GM18870 (cell line): ENCODE results near the gene CACNA1I.

Experiments
- ATAC-seq: cut with Tn5 transposase; IDR thresholded peaks from one replicate; pipeline ENCODE4 v1.9.1; 2021; ENCODE audit warnings: moderate library complexity; ENCODE audit not compliant: unreplicated experiment

The CACNA1I gene

DNA sequence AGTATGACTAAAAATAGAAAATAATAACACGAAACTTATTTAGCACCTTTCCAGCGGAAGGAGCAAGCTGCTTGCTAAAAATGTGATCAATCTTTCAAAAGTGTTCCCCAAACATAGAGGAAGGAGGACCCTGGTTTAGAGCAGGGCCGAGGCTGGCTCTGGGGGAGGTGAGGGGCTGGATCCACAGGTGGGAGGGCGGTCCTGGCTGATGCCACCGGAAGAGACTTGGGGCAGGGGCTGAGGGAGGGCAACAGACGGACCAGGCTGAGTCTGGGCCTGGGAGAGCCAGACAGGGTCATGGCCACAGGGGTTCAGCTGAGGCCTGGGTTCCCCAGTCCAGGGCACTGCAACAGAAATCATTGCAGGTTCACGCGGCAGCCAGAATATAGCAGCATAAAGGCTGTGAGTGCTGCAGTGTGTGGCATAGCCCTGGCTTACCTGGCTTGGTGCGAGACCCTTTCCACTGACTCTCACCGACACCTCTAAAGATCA is 143.3 kb downstream of the CACNA1I start:
- ATAC-seq: no peak

GRCh38 chr22:39714321-39714720 is 143.8 kb downstream of the CACNA1I start:
- no peak for ATAC-seq

DNA sequence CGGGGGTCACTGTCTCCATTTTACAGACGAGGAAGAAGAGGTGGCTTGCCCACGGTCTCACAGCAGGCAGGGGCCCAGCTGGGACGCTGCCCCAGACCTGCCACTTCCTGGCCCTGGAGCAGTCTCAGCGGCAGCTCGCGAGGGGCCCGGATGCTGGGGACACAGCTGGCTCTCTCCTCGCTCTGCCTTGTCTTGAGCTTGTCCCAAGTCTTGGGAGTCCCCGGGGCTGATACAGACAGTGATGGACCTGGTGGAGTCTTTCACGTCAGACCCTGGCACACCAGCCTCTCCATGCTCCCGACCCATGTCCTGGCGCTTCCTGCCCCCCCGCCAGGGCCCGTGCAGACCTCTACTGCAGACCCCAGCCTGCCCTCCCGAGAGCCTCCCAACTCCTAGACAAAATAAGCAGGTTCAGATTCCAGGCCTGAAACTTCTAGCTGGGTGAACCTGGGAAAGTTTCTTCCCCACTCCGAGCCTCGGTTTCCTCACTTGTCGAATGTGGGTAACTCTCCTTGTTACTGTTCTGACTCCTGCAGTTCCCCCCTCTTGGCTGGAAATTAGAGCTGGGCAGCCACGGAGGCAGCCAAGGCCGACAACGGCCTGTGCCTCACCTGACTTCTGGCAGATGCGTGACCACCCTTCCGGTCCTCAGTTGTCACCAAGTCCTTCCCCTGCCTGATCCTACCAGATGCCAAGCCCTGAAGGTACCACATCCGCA is 145.4 kb downstream of the CACNA1I start:
- no peak for ATAC-seq

DNA sequence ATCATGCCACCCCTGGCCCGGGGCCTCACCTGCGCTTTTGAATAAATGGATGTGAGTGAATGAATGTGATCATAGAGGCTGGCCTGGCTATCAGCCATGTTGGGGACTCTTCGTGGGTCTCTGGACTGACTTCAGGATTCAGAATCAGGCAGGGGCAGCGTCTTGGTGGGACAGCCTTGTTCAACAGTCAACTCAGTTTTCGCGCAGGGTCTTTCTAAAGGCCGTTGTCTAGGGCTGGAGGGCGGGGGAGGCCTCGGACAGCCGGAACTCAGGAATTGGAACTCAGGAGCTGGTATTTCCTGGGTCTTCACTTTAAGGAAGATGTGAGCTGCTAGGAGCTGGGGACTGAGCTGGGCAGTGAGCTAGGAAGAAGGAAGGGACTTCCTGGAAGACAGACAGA is 146.0 kb downstream of the CACNA1I start:
- no peak for ATAC-seq

DNA sequence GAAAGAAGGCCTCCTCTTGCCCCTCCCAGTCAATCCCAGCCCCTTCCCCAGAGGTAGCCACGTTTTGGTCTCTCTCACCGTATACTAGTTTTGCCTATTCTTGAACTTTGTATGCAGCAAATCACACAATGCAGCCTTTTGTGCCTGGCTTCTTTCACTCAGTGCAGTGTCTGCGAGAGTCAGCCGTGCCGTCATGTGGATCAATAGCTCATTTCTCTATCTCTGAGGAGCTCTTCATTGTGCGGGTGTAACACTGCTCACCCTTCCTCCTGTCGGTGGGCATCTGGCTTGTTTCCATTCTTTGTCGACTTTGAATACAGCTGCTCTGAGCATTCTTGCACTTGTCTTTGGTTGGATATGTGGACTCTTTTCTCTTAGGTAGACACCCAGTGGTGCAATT is 146.5 kb downstream of the CACNA1I start:
- no peak for ATAC-seq

GRCh38 chr22:39718206-39718605 is 147.7 kb downstream of the CACNA1I start:
- ATAC-seq: no peak

GRCh38 chr22:39718921-39719475 is 148.4 kb downstream of the CACNA1I start:
- ATAC-seq: no peak

DNA sequence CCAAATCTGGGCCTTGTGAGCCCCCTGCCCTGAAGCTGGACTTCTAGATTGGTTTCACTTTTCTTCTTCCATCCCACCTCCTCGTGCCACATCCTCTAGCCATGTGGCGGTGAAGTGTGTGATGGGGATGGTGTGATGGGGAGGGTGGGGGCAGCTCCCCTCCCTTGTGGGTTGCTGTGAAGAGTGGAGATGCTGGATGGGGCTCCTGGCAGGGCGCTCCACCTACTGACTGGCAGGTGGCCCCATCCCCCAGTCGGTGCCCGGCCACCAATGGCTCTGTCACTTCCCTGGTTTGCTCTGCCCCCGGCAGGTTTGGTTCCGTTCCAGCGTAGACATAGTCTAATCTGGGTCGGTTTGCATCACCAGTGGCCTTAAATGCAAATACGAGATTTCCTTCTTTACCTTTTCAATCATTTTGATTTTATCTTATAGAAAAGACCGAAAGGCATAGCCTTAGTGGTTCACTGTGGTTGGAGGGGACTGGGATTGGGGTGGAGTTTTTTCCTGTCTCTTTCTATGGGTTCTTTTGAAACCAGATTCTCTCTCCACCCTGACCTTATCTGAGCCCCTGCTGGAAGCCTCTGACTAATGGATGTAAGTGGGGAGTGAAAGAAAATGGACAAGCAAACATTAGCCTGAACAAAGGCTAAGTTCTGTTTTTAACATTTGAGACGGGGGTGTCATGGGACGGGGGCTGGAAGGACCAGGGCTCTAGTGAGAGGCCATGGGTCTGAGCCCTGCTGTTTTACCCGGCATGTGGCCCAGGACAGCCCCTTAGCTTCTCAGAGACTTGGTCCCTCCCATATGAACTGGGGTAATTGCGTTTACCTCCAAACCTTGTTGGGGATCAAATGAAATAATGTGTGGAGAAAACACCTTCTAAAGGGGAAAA is 149.3 kb downstream of the CACNA1I start:
- ATAC-seq: no peak

- no peak for ATAC-seq
These were observed 150.9 kb downstream of the CACNA1I start for GRCh38 chr22:39721206-39722031.

- no peak for ATAC-seq
These were observed 151.4 kb downstream of the CACNA1I start for GRCh38 chr22:39722032-39722325.

DNA sequence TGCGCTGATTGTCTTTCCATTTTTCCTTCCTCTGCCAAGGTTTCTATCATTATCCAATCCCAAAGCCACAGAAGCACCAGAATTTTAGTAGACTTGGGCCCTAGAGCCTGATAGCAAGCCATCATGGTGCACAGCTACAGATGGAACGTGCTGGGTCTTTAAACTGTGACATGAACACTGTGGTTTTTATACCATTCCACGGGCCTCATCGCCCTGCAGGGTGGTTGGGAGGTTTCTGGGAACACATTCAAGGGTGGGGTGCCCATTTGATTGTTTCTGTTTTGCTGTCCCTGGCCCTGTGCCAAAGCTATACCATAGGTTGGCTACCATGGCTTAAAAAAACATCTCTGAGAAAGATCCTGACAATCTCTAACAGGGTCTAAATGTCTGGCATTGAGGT is 151.9 kb downstream of the CACNA1I start:
- ATAC-seq: no peak

- ATAC-seq: no peak
These were observed 152.9 kb downstream of the CACNA1I start for GRCh38 chr22:39723463-39723862.

- ATAC-seq: no peak
These were observed 153.4 kb downstream of the CACNA1I start for GRCh38 chr22:39723899-39724351.

- ATAC-seq: no peak
These were observed 153.8 kb downstream of the CACNA1I start for GRCh38 chr22:39724390-39724789.

DNA sequence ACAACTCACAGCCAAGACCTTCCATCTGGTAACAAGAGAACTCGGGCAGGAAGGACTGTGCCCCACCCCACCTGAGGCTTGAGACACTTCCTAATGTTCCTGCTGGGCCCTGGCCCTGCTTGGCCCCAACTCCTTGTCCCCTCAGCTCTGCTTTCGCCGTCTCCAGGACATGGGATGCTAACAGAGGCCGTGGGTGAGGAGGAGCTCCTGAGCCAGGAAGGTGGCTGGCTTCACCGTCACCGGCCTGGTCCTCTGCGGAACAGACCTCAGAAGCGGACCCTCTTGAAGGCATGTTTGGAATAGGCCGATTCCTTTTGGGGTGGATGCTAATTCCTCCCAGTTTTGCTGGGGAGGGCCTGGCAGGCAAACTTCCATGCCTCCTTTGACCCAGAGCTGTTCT is 154.3 kb downstream of the CACNA1I start:
- no peak for ATAC-seq

GRCh38 chr22:39725351-39726035 is 154.9 kb downstream of the CACNA1I start:
- no peak for ATAC-seq

- no peak for ATAC-seq
These were observed 157.0 kb downstream of the CACNA1I start for GRCh38 chr22:39727541-39727940.

DNA sequence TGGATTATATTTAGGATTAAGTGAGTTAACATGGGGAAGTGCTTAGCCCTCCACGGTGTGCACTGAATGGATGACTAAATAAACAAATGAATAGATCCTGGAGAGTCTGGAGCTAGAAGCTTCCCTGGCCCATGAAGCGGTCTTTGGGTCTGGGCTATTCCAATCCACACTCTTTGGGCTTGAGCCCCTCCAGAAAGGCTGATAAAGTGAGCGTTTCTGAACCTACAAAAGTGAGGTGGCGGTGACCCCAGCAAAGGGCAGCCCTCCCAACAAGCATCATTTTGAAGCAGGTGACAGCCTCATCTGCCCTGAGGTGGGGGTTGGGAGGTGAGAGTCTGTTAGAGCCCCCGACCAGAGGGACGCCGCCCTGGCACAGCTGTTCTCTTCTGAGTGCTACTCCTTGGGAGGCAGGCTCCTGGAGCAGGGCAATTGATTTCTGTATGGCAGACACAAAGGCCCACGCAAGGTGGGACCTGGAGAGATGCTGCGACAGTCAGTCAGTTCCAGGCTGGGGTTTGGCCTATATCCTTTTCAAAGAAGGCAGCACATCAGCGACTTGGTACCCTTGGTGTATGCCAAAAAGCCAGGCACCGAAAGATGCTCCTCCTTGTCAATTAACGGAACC is 157.8 kb downstream of the CACNA1I start:
- ATAC-seq: no peak

DNA sequence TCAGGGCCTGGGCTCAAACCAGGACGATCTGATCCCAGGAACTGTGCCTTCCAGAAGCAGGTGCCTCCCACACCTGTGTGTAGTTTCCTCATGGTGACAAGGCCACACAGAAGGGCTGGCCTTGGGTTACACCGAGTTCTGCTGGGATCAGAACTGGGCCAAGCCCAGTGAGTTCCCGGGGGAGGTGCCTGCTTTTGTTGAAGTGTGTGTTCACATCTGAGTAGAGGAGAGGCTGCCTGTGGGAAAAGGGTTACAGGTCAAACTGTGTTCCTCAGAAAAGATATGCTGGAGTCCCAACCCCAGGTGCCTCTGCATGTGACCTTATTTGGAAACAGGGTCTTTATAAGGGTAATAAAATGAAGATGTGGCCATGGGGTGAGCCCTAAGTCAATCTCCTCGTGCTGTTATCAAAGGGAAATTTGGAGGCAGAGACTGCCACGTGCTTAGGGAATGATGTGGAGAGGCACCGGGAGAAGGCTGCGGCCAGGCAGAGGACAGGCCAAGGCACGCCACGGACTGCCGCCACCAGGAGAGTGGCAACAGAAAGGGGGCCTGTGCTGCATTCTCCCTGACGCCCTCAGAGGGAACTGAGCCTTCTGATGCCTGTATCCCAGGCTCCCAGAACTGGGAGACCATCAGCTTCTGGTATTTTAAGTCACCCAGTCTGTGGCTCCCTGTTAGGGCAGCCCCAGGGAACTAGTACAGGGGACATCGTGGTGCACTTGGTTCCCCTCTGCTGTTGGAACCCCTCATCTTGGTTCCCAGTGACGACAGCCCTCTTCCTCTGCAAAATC is 158.8 kb downstream of the CACNA1I start:
- ATAC-seq: no peak
